SK-N-SH (cell line): Measurements from ENCODE around the gene ATP8A2. TPM values are rescaled to one million over a fixed set of nuclear protein-coding genes. Genes with fewer than 3 reads are reported as not detected.

ENCODE experiments used
- CTCF ChIA-PET: fragments of 300-600, 350-600 bp; formaldehyde crosslinking; extraction: SDS; loops from one replicate; lab custom pipeline; 2021; lab: Yijun Ruan, JAX
- POLR2A ChIA-PET: fragments of 350-600 bp; sonication (Branson Sonifier 250); formaldehyde crosslinking; extraction: SDS; loops from one replicate; lab custom pipeline; 2020; ENCODE audit warnings: antibody characterized with exemption, inconsistent platforms; lab: Yijun Ruan, JAX
- DNase-seq: peaks from one replicate; pipeline ENCODE4 v3.0.0; 2012
- H2AFZ ChIP-seq: fragments of 200-600 bp; sonication (generic); 2 replicates; pipeline ENCODE4 v1.8.1; 2016; ENCODE audit warnings: antibody characterized with exemption, mild to moderate bottlenecking, low read depth
- H3F3A ChIP-seq: fragments of 200-600 bp; sonication (generic); replicated peaks from 2 replicates; pipeline ENCODE3; 2016; ENCODE audit warnings: antibody characterized with exemption, mild to moderate bottlenecking; ENCODE audit not compliant: insufficient read depth
- H3K27ac ChIP-seq, 2 experiments: fragments of 200-500 bp in 1 of 2; fragments of 200-600 bp in 1 of 2; sonication (Bioruptor generic) in 1 of 2; sonication (generic), shearing (Covaris generic) in 1 of 2; 2 replicates each; pipeline versions ENCODE4 v1.5.1 to v1.6.1; 2014 to 2016; ENCODE audit warnings: low read depth in 2 of 2, inconsistent platforms in 1 of 2, low read length in 1 of 2, mild to moderate bottlenecking in 1 of 2, mixed read lengths in 1 of 2
- H3K27me3 ChIP-seq: fragments of 200-600 bp; sonication (generic), shearing (Covaris generic); 2 replicates; pipeline ENCODE4 v1.6.1; 2016; ENCODE audit warnings: mixed run types; ENCODE audit not compliant: insufficient read depth
- H3K36me3 ChIP-seq, 2 experiments: fragments of 200-500 bp in 1 of 2; fragments of 200-600 bp in 1 of 2; sonication (Bioruptor generic) in 1 of 2; sonication (generic) in 1 of 2; replicated peaks in 1 of 2; 2 replicates each; pipeline versions ENCODE3 to v1.5.1; 2014 to 2016; ENCODE audit warnings: low read length in 1 of 2, mild to moderate bottlenecking in 1 of 2; ENCODE audit not compliant: insufficient read depth in 2 of 2, control insufficient read depth in 1 of 2
- H3K4me1 ChIP-seq, 2 experiments: fragments of 200-500 bp in 1 of 2; fragments of 200-600 bp in 1 of 2; sonication (Bioruptor generic) in 1 of 2; sonication (generic), shearing (Covaris generic) in 1 of 2; 2 replicates each; pipeline versions ENCODE4 v1.5.1 to v1.6.1; 2014 to 2016; ENCODE audit warnings: low read depth in 1 of 2, low read length in 1 of 2, mixed run types in 1 of 2; ENCODE audit not compliant: insufficient read depth in 2 of 2, control insufficient read depth in 1 of 2
- H3K4me2 ChIP-seq: fragments of 200-600 bp; sonication (generic), shearing (Covaris generic); 2 replicates; pipeline ENCODE4 v1.6.1; 2017; ENCODE audit warnings: mixed run types
- H3K4me3 ChIP-seq, 2 experiments: fragments of 200-500 bp in 1 of 2; fragments of 200-600 bp in 1 of 2; sonication (Bioruptor generic) in 1 of 2; sonication (generic), shearing (Covaris generic) in 1 of 2; 2 replicates each; pipeline versions ENCODE4 v1.5.1 to v1.8.1; 2014 to 2016; ENCODE audit warnings: low read depth in 2 of 2, inconsistent platforms in 1 of 2, low read length in 1 of 2, mild to moderate bottlenecking in 1 of 2, mixed read lengths in 1 of 2, moderate library complexity in 1 of 2
- H3K79me2 ChIP-seq: fragments of 200-600 bp; sonication (generic); 2 replicates; pipeline ENCODE4 v1.8.1; 2017; ENCODE audit warnings: mild to moderate bottlenecking; ENCODE audit not compliant: insufficient read depth
- H3K9ac ChIP-seq: fragments of 200-600 bp; sonication (generic); 2 replicates; pipeline ENCODE4 v1.6.1; 2017; ENCODE audit warnings: mixed run types
- H3K9me2 ChIP-seq: fragments of 200-600 bp; sonication (generic); 2 replicates; pipeline ENCODE4 v1.6.1; 2017; ENCODE audit warnings: mixed run types
- H3K9me3 ChIP-seq: fragments of 200-600 bp; sonication (generic); 2 replicates; pipeline ENCODE4 v1.6.1; 2017; ENCODE audit warnings: mixed run types, mild to moderate bottlenecking, moderate library complexity
- H4K20me1 ChIP-seq: fragments of 200-600 bp; sonication (generic); 2 replicates; pipeline ENCODE4 v1.6.1; 2017; ENCODE audit warnings: mild to moderate bottlenecking, mixed run types; ENCODE audit not compliant: insufficient read depth
- CHD2 ChIP-seq: fragments of 150-350 bp; IDR thresholded peaks from 2 replicates; pipeline ENCODE4 v1.6.1; 2018; ENCODE audit warnings: low read length; ENCODE audit not compliant: partially characterized antibody
- CTCF ChIP-seq: fragments of 200-600 bp; sonication (generic); IDR thresholded peaks from 2 replicates; pipeline ENCODE4 v1.6.1; 2017; ENCODE audit warnings: antibody characterized with exemption, mild to moderate bottlenecking, moderate library complexity
- ELF1 ChIP-seq: IDR thresholded peaks from 2 replicates; pipeline ENCODE4 v1.4.0; 2012
- EP300 ChIP-seq, 2 experiments: IDR thresholded peaks; 2 replicates each; pipeline versions ENCODE4 v1.4.0 to v1.6.1; 2012; ENCODE audit warnings: borderline replicate concordance in 1 of 2, low read depth in 1 of 2, low read length in 1 of 2
- EZH2phosphoT487 ChIP-seq: fragments of 200-600 bp; sonication (generic); IDR thresholded peaks from 2 replicates; pipeline ENCODE4 v1.6.1; 2017; ENCODE audit warnings: low read depth, mixed run types, mild to moderate bottlenecking, antibody characterized with exemption, moderate library complexity, borderline replicate concordance
- FOSL2 ChIP-seq: IDR thresholded peaks from 2 replicates; pipeline ENCODE4 v1.4.0; 2012; ENCODE audit warnings: low read depth, mild to moderate bottlenecking, moderate library complexity, borderline replicate concordance
- FOXM1 ChIP-seq: IDR thresholded peaks from 2 replicates; pipeline ENCODE4 v1.4.0; 2012; ENCODE audit warnings: low read depth, mild to moderate bottlenecking
- GABPA ChIP-seq: IDR thresholded peaks from 2 replicates; pipeline ENCODE4 v1.4.0; 2012; ENCODE audit warnings: low read depth, mild to moderate bottlenecking
- GATA2 ChIP-seq: sonication (generic); formaldehyde crosslinking; IDR thresholded peaks from 2 replicates; pipeline ENCODE4 v1.5.0; 2020; ENCODE audit warnings: mild to moderate bottlenecking, missing genetic modification reagents
- NFIC ChIP-seq: IDR thresholded peaks from 2 replicates; pipeline ENCODE4 v1.4.0; 2012; ENCODE audit warnings: borderline replicate concordance
- NRF1 ChIP-seq: IDR thresholded peaks from 2 replicates; pipeline ENCODE4 v1.6.1; 2012; ENCODE audit warnings: low read depth, mild to moderate bottlenecking, low read length
- POLR2AphosphoS5 ChIP-seq: IDR thresholded peaks from 2 replicates; pipeline ENCODE4 v1.6.1; 2012; ENCODE audit warnings: low read depth, low read length
- RAD21 ChIP-seq: IDR thresholded peaks from 2 replicates; pipeline ENCODE4 v1.6.1; 2012; ENCODE audit warnings: mild to moderate bottlenecking, low read length
- REST ChIP-seq: IDR thresholded peaks from 2 replicates; pipeline ENCODE4 v1.6.1; 2012; ENCODE audit warnings: mild to moderate bottlenecking, low read depth, low read length, moderate library complexity
- RFX5 ChIP-seq: IDR thresholded peaks from 2 replicates; pipeline ENCODE4 v1.6.1; 2012; ENCODE audit warnings: mild to moderate bottlenecking, improper control_type of control experiment, low read length
- TAF1 ChIP-seq: IDR thresholded peaks from 2 replicates; pipeline ENCODE4 v1.6.1; 2012; ENCODE audit warnings: low read depth, mild to moderate bottlenecking, low read length, moderate library complexity, borderline replicate concordance
- TCF12 ChIP-seq: IDR thresholded peaks from 2 replicates; pipeline ENCODE4 v1.4.0; 2012
- WGBS: methylation state at CpG from one replicate; pipeline ENCODE4 v1.1.6; 2017; ENCODE audit warnings: low lambda C conversion rate; 5-methylcytosine and 5-hydroxymethylcytosine counted together
- polyA plus RNA-seq, 3 experiments: library from polyadenylated mRNA; depleted of rRNA; stranded (reverse); fragments of >200 nt; gene quantifications; 2 replicates each; pipeline ENCODE4 v1.2.3, GENCODE V29; 2012

Gene ATP8A2
- polyA plus RNA-seq, 1 of the 3 experiments (the other 2 are of a cell fraction) = 0.02 TPM

GRCh38 chr13:25324100-25324499, 47.7 kb upstream of the ATP8A2 start (continued):
- TF ChIP-seq POLR2AphosphoS5 (no peak), GATA2 (CRISPR knock-in tag) (no peak)

- H2AFZ ChIP-seq = no peak overlapping the region
- H3K4me3 ChIP-seq = no peak overlapping the region
- no peaks in the 10 kb centered on the region for H4K20me1 ChIP-seq
- POLR2A ChIA-PET = no interaction called here
- H3K9me3 ChIP-seq = no peaks in the 10 kb centered on the region
- H3K36me3 ChIP-seq = peaks cover 90% of the 10 kb centered on the region in 2 experiments
- H3K9me2 ChIP-seq = no peaks in the 10 kb centered on the region
- WGBS = 93% methylated on average over 4 of the region's 4 CpGs
- no peaks in the 10 kb centered on the region for H3K27me3 ChIP-seq
- no peak overlapping the region for H3K9ac ChIP-seq
- peaks cover 22% of the 10 kb centered on the region; the same call in 1 of the 2 replicates for H3K79me2 ChIP-seq
- CTCF ChIA-PET = no interaction called here
- DNase-seq = no peak
- TF ChIP-seq NFIC = no peak
- TF ChIP-seq RAD21 = no peak
- peaks cover 3% of the 10 kb centered on the region for H3F3A ChIP-seq
- no peak overlapping the region for H3K4me2 ChIP-seq
- H3K4me1 ChIP-seq = no peaks in the 10 kb centered on the region
- H3K27ac ChIP-seq = no peak overlapping the region
Observed at GRCh38 chr13:25329706-25330105, 42.1 kb upstream of the ATP8A2 start.

DNA sequence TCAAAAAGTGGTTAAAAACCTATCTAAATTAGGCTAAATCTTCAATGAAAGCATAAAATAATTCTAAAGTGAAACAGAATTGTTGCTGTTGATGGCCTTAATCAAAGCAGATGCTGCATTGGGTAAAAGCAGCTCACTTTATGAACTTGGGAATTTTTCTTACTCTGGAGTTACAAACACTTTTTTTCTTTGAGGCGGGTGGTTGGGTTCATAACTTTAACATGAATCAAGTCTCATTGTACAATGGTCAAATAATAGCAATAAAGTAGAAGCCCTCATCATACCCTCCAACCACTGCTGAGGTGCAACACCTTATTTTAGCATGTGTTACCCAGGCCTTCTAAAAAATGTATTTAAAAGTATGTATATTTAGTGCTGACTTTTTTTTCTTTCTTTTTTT, 41.2 kb upstream of the ATP8A2 start:
- Histone ChIP-seq H4K20me1 (no peaks in the 10 kb centered on the region), H3K4me1 (no peaks in the 10 kb centered on the region), H3K4me2 (no peak overlapping the region), H3K9me3 (no peaks in the 10 kb centered on the region), H2AFZ (no peak overlapping the region), H3K27ac (no peak overlapping the region), H3K9me2 (no peaks in the 10 kb centered on the region), H3K9ac (no peak overlapping the region), H3F3A (peaks cover 3% of the 10 kb centered on the region), H3K27me3 (no peaks in the 10 kb centered on the region), H3K79me2 (peaks cover 25% of the 10 kb centered on the region; the same call in 1 of the 2 replicates), H3K36me3 (peaks cover 89% of the 10 kb centered on the region in 2 experiments), H3K4me3 (no peak overlapping the region)
- TF ChIP-seq EZH2phosphoT487 (no peak), POLR2AphosphoS5 (no peak), TAF1 (no peak), RFX5 (no peak), TCF12 (no peak), FOSL2 (no peak), CTCF (no peak), CHD2 (no peak), GABPA (no peak), EP300 (IDR thresholded peaks at IDR 0.05; ENCODE audit: borderline replicate concordance in 1 of 2, low read depth in 1 of 2, low read length in 1 of 2) (no peak), ELF1 (no peak), FOXM1 (no peak), REST (no peak), NRF1 (no peak)
- ChIA-PET POLR2A (no interaction called here), CTCF (interaction anchor here (0.8 kb wide), 1 partner anchor 23 kb away, joined by 3 read pairs; no protein-coding TSS in a partner anchor)
- no peak for DNase-seq
- WGBS = 86% methylated on average over 1 of the region's 1 CpG
